GM15510 (cell line): ENCODE data around the gene GGCT.

ENCODE experiments used
- POLR2A ChIP-seq: IDR thresholded peaks from 3 replicates; pipeline ENCODE4 v1.6.1; 2011; ENCODE audit warnings: borderline replicate concordance; ENCODE audit not compliant: insufficient read length; ENCODE audit errors: extremely low read depth

GGCT gene

GRCh38 chr7:30493228-30493627 is 11.4 kb downstream of the GGCT start:
- TF ChIP-seq POLR2A = no peak

GRCh38 chr7:30491417-30491816 is 13.2 kb downstream of the GGCT start:
- TF ChIP-seq POLR2A = no peak

- TF ChIP-seq POLR2A = no peak
Measured at GRCh38 chr7:30487371-30487770, 17.3 kb downstream of the GGCT start.

GRCh38 chr7:30485667-30486066 is 19.0 kb downstream of the GGCT start:
- no peak for TF ChIP-seq POLR2A

GRCh38 chr7:30479202-30480120 is 25.2 kb downstream of the GGCT start:
- TF ChIP-seq POLR2A = no peak

GRCh38 chr7:30478349-30479201 is 26.1 kb downstream of the GGCT start, which contains the start of gene NOD1:
Gene NOD1 (minus strand): TSS chr7:30478784. CDS start chr7:30456921, 21,863 bp downstream.
- peak; percentile 67 for TF ChIP-seq POLR2A

GRCh38 chr7:30476459-30477145 is 28.0 kb downstream of the GGCT start:
- no peak for TF ChIP-seq POLR2A

GRCh38 chr7:30475580-30475979 is 29.0 kb downstream of the GGCT start:
- TF ChIP-seq POLR2A = no peak

GRCh38 chr7:30474893-30475292 is 29.7 kb downstream of the GGCT start:
- no peak for TF ChIP-seq POLR2A

- no peak for TF ChIP-seq POLR2A
Measured at GRCh38 chr7:30474485-30474884, 30.1 kb downstream of the GGCT start.

GRCh38 chr7:30473903-30474302 is 30.7 kb downstream of the GGCT start:
- TF ChIP-seq POLR2A = no peak

- no peak for TF ChIP-seq POLR2A
Measured at GRCh38 chr7:30472784-30473775, 31.5 kb downstream of the GGCT start.

- TF ChIP-seq POLR2A = no peak
Measured at GRCh38 chr7:30472081-30472783, 32.4 kb downstream of the GGCT start.
